ENCODE measurements around the gene RASGRP2.
"Not testable (repeated sequence)": the region's sequence is repeated elsewhere in the genome, so short reads cannot be mapped to it uniquely, and the experiment has no call there.

The RASGRP2 gene

DNA sequence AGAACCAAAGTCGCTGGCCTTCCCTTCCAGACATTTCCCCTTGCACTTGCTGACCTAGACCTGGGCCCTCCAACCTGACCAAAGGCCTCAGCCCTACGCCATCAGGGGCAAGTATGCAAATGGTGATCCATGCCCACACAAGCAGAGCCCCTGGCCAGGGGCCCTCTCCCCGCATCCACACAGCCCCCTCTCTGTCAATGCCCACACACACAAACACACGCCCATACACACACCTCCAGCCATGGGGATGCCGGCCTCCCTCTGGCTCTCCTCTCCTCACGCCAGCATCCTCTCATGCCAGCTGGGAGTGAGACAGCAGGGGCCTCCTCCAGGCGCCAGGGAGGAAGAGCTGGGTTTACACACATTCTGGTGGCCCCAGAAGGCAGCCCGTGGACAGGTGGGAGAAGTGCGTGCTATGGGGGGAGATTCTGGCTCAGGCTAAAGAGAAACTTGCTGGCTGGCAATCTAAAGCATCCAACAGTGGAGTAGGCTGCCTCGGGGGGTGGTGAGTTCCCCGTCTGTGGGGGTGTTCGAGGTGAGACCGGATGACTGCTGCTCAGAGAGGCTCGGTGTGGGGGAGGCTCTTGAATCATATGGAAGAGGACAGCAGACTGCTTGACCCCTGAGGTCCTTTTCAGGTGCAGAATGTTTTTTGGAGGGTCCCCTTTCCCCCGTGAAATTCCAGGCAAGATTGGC lies 25.7 kb downstream of the RASGRP2 start:
- no peak for DNase-seq

DNA sequence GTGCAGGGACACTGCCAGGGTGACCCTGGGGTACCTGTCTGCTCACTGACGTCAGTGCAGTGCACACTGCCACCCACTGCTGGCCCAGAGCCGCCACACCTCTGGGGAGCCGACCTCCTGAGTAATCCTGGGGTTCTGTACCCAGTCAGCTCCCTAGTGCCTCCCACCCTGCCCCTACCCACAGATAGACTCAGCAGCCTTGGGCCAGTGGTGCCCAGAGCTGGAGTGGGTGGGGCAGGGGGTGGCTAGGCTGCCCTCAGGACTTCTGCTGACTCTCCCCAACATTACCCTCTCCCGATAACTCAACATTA lies 26.7 kb downstream of the RASGRP2 start:
- DNase-seq: no peak

DNA sequence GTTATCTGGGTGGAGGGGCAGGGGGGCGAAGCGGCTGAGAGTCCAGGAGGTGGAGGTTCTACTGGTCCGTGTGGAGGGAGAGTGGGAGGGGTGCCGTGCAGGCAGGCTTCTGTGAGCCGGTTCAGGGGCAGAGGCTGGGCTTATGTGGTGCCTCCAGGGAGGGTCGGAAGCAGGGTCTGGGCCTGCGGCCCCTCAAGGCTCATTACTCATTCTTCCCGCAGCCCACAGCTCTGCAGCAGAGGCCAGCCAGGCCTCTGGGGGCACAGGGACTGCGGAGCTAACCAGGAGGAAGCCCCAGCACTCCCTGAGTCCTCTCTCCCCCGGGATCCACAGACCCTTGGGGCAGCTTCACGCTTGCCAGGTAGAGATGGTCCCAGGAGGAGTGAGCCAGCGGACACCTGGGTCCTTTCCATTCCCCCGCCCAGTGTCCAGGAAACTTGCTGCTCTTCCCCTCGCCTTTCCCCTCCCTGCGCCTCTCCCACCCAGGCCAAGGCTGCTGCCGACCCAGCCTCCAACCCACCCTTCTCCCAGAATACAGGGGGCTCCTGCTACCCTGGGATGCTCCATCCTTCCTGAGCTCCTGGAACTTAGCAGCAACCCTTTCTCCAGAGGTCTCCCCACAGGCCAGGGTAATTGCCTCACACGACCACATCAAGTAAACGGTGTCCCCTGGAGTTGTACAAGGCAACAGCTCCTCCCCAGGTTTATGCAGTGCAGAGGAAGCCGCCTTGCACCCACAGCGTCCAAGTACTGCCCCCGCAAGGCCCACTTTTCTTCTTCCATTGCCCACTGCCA lies 27.3 kb downstream of the RASGRP2 start:
- no peak for DNase-seq

DNA sequence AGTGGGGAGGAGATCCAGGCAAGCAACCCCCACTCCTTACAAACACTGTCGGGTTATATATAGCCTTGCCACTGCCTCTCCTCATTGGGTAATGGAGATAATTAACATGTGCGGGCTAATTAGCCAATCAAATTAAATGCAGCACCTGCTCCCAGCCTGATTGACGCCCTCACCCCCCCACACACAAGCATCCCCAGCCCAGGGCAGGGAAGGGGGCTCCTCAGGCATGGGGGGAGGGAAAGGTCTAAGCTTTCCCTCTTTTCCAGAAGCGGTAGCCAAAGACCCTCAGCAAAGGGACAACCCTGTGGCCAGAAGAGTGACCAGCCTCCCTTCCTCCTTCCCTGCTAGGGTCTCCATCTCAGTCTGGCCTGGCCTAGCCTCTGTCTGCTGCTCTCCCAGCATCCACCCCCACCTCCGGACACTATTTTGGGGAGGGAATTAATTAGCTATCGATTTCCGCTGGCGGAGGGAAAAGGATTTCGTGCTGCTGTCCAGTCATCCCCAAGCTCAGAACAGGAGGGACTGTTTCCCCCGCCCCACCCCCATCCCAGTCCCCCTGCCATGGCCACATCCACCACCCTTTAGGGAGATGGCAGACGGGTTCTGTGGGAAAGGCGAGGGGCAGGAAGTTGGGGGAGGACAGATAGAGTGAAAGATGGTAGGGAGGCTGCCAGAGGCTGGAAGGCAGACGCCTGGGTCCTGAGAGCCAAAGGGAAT lies 28.0 kb downstream of the RASGRP2 start:
- no peak for DNase-seq

DNA sequence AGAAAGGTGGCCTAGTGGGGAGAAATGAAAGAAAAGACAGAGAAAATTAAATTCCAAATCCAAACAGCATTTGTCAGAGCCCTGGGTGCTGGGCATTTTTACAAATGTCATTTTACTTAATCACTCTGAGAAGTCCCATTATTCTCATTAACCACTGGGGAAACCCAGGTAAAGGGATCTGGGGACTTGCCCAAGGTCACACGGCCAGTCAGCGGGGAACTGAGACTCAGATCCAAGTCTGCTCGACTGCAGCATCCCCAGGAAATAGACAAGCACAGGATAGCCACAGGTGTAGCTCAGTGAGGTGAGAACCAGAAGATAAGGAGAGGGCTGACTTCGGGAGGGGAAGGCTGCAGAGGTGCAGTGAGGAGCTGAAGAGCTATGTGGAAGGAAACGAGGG lies 28.8 kb downstream of the RASGRP2 start:
- DNase-seq: no peak

DNA sequence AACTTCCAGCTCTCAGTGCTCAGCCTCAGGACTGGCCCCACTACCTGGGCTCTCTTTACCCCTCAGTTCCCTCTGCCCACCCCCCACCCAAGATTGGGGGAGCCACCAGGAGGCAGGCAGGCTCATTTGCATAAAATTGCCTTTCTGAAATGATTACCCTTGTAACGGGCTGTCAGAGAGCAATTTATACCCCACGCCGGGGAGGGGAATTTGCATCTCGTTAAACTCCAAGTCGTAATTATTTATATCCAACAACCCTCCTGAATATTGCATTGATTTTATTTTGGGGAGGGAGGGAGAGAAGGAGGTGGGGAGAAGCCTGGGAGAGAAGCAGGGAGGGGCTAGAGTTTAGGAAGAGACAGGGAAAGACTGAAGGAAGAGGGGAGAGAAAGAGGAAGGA lies 29.3 kb downstream of the RASGRP2 start:
- no peak for DNase-seq

DNA sequence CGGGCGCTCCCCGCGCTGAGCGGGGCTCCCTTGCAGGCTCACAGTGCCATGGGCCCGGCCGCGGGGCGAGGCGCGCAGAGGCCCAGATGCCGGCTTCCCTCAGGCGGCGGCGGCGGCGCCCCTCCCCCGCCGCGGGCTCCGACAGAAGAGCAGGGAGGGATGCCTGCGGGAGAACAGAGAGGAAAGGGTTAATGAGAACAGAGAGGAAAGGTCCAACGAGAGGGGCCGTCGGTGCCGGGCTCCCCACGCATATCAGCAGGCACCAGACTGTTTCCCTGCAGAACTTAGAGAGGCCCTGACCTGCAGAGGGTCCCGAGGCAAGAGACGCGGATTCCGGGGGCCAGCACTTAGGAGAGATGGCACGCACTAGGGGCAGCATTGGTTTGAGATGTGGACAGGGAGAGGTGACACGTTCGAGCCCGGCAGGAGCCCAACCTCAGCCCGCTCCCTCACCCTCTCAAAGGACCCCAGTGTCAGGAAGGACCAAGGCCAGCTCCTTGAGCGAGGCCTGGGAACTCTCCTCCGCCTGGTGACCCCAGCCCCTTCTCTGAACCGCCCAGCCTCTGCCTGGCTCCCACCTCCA lies 30.1 kb downstream of the RASGRP2 start:
- no peak for DNase-seq

DNA sequence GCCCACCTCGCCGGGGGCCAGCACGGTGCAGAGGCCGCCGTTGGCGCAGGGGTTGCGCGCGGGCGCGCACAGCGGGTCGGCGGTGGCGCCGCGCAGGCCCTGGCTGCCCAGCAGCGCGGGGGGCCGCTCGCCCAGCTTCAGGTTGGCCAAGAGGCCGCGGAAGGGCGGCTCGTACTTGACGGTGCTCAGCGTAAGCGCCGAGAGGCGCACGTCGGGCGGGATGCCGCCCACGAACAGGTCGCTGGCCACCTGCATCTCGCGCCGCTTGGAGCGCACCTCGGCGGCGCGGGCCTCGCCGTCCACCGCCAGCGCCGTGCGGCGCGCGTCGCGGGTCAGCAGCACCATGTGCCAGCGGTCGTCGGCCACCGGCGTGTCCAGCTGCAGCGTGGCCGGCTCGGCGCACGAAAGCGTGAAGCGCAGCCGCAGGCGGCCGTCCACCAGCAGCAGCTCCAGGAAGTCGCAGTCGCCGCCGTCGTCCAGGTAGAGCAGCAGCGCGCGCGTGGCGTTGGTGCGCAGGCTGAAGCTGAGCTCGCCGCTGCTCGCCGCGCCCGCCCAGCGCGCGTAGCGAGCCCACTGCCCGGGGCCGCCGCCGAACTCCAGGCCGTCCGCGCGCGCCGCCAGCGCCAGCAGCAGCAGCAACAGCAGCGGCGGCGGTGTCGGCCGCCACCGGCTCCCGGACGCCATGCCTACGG lies 30.8 kb downstream of the RASGRP2 start:
- DNase-seq: no peak

DNA sequence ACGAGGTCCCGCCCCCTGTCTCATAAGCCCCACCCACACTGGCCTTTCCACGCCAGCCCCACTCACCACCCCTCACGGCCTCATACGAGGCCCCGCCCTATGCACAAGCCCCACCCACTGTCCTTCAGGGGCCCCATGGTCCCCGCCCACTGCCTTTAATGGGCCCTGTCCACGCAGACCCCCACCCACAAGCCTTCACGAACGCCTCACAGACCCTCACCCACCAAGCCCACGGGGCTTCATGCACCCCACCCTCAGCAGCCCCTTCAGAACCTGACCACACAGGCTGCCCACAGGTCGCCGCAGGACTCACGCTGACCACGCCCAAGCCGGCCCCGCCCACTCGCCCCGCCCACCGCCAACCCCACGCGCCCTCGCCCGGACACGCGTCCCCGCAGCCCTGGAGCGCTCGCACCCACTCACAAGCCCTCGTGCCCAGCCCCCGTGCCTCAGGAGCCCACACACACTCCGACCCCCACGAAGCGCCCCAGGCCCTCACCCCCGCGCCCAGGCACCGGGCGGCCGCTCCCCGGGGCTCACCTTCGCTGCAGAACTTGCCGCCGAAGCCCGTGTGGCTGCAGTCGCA lies 31.4 kb downstream of the RASGRP2 start:
- DNase-seq: no peak

DNA sequence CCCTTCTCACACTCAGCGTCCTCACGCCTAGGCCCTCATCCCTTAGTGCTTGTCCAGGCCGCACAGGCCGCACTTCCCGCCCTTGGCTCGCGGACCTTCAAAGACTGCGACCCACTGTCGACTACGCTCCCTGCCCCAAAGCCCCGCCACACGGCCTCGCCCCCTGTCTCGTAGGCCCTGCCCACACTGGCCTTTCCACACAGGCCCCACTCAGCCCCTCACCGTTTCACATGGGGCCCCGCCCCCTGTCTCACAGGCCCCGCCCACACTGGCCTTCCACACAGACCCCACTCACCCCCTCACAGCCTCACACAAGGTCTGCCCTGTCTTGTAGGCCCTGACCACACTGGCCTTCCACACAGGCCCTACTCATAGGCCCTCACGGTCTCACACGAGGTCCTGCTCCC lies 32.0 kb downstream of the RASGRP2 start:
- no peak for DNase-seq

DNA sequence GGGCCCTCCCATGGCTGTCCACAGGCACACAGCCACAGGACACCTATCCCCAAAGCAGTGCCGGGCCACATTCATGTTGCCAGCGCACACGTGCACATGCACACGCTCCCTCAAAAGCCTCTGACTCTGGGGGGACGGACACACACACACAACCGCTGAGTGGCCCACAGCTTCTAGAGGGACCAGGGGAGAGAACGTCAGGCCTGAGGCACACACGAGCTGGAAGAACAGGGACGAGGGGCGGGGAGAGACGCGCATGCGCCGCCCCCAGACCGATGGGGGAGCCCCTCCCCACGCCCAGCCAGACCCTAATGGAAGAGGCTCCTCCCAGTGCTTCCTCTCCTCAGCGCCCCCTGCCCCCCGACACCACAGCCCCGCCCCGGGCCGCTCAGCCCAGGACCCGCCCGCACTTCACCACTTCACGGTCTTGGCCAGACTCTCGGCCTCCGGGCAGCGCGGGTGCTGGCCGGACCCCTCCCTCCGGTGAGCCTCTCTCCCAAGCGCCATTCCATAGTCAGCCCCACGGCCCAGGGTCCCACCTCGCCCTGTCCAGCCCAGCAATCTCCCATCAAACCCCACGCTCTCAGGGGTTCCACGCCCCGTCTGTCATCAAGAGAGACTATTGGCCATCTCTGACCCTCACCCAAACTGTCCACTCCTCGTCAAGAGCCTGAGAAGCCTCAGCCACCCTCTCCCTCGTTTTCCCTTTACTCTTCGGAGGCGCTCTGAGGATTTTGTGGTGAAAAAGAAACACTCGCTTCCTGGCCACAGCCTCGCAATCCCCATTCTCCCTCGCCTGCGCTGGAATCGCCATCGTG lies 32.6 kb downstream of the RASGRP2 start:
- DNase-seq: no peak

DNA sequence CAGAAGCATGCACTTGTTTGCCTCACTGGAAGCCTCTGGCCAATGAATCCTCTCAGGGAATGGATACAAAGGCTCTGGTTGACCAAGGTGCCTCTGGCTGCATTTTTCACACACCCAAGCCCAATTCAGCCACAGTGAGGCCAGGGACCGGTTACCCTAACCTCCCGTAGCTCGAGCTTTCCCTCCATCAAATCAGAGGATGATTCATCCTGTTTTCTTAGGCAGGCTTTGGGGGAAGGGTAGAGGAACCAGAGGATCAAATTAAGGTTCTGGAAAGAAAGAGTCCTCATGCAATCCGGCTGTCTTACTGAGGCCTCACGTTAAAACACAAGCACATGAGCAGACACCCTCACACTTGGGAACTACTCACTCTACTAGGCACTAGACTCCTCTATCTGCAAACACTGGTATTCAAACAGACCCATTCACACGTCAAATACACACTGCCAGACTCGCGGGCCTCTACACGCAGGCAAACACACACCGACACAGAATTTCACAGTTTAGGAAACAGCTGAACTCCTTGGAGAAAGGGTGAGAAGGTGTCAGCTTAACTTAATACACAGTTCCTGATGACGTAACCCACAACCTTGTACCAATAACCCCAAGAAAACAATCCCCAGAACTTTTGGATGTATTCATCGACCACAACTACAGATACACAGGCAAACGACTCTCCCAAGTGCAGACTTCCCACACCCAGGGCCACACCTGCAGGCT lies 33.4 kb downstream of the RASGRP2 start:
- DNase-seq: no peak

DNA sequence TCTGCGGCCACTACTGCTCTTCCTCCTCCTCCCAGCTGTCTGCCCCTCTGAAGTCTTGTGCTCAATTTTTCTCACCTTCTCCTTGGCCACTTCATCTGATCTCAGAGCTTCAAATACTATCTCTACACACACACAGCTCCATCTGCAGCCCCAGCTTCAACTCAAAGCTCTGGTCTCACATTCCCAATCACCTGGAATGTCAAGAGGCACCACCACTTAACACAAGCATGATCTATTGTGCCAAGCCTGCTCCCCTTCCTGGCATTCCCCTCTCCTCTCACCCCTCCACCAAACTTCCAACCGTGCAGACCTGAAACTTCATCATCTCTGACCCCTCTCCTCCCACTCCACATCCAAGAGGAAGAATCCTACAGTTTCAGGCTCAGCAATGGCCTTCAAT lies 38.4 kb downstream of the RASGRP2 start:
- no peak for DNase-seq

DNA sequence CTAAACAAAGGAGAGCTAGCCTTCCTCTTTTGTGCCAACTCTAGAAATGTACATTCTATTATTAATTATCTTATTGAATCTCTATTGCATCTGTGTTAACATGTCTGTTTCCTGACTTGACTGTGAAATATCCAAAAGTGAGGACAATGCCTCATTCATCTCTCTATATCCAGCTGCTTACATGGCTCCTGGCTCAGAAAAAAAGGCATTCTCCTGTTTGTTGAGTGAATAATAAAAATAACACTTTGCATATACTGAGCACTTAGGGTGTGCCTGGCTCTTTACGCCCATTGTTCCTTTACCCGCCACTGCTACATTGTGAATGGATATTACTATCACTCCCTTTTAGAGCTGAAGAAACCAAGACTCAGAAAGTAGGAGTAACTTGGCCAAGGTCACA lies 40.9 kb downstream of the RASGRP2 start:
- no peak for DNase-seq

DNA sequence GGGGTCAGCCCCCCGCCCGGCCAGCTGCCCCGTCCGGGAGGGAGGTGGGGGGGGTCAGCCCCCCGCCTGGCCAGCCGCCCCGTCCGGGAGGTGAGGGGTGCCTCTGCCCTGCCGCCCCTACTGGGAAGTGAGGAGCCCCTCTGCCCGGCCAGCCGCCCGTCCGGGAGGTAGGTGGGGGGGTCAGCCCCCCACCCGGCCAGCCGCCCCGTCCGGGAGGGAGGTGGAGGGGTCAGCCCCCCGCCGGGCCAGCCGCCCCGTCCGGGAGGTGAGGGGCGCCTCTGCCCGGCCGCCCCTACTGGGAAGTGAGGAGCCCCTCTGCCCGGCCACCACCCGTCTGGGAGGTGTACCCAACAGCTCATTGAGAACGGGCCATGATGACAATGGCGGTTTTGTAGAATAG lies 42.0 kb downstream of the RASGRP2 start:
- DNase-seq: not testable (repeated sequence)

DNA sequence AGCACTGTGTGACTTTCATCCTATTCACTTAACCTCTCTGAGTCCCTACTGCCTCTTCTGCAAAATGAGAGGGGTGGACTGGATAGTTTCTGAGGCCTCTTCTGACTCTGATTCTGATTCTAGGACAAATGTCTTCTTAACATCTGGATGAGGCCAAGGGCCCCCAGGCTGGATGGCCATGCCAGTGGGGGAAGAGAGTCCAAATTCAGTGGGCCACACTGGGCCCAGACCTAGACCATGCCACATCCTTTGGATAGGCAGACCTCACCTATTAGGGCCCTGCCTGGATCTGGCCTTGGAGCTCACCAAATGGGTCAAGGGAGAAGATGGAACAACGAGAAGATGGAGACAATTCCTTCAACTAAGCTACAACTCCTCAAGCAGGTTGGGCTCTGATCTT lies 45.5 kb downstream of the RASGRP2 start:
- no peak for DNase-seq

DNA sequence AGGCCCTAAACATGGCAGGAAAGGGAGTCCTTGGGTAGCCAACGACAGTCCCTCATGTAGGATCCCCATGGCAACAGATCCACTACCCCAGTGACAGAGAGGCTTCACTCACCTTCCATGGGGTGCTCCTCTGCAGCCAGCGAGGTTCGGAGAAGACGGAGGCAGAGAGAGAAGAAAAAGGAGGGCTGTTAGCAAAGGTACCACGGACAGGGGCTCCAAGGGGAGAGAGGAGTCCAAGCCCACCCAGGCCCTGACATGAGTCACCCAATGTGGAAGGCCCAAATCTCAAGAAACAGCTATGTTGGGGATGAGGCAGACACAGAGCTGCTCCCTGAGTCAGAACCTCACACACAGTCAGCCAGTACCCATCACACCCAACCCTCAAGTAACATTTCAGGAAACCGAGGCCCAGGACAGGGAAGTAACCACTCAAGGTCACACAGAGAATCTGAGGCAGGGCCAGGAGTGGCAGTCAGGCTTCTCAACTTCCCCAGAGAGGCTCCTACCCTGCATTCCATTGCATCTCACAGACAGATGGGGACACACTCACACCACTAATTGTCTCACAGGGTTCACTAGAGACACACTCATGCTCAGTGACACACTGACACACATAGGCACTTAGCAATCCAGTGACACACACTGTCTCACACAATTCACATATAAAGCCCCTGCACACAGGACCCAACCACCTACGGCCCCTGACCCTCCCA lies 46.1 kb downstream of the RASGRP2 start:
- DNase-seq: no peak

DNA sequence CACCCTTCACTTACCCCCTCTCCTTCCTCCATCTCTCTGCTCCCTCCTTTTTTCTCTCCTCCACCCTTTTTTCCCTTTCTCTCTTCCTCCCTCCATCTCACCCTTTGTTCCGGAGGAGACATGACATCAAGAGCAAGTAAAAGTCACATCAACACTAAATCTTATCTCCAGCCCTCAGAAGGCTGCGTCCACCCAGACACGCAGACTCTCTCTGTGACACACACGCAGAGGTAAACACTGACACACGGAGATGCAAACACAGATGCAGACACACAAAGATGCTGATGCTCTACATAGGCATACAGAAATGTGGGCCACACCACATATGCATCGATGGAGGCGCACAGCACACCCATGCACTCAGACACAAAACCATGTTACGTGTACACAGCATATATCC lies 47.9 kb downstream of the RASGRP2 start:
- DNase-seq: no peak

DNA sequence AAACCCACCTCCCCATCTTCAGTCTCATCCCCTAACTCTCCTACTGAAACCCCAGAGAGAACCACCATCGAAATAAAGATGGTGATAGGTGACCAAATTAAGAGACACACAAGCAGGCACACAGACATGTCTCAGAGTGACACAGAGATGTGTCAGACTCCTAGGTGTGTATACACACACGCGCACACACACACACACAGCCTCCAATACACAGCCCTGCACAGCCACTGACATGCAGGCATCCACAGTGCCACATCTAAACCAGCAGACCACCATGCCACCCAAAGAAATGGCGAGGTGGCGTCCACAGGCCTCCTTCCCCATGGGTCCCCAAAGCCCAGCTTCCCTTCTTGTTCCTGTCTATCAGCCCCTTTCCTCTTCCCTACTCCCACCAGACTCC lies 48.4 kb downstream of the RASGRP2 start:
- DNase-seq: no peak

DNA sequence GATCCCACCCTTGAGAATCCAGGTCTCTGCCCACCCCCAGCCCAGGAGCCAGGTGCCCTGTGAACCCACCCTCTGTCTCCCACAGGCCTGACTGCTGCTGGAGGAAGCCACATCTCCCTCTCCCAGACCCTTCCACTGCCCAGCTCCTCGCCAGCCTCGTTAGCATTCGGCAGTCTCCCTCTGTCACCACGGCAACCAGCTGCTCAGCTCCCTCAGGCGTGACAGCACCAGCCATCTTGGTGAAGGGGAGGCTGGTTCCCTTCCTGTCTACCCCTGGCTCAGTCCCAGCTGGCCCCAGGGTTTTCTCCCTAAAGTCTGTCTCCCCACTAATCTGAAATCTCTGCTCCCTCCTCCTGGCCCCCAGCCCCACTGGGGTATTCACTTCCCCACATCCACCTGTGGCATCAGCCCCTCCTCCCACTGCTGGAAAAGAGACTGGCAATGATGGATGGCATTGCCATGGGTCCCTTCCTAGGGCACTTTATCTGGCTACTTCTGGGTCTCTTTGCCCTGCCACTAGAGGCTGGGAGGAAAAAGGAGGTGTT lies 49.0 kb downstream of the RASGRP2 start:
- no peak for DNase-seq

All from inflammatory macrophage treated with lipopolysaccharide for 4 hours (primary cell).